PC-9 (cell line): ENCODE results near the gene USP10.

Source experiments
- EZH2 ChIP-seq: fragments of 200-600 bp; sonication (generic); IDR thresholded peaks from 2 replicates; pipeline ENCODE4 v1.8.0; 2017; ENCODE audit warnings: antibody characterized with exemption, low read depth
- TF ChIP-seq, protein P1 (sequence below): fragments of 200-600 bp; sonication (generic); conservative IDR thresholded peaks from 2 replicates; pipeline ENCODE4 v1.6.1; 2017; ENCODE audit warnings: mixed run types, antibody characterized with exemption, mild to moderate bottlenecking, moderate library complexity

DNA sequence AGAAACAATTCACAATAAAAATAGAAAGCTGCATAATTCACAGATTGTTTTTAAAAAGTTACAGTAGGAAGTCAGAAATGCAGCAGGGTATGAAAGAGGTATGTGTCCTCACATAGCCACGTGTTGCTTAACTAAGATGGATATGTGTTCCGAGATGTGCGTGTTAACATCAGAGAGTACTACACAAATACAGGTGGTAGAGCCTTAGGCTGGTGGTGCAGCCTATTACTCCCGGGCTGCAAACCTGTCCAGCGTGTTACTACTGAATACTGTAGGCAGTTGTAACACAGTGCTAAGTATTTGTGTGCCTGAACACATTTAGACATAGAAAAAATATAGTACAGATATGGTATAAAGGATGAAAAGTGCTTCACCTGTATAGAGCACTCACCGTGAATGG, 46.4 kb downstream of the USP10 start:
- TF ChIP-seq, protein P1, sequence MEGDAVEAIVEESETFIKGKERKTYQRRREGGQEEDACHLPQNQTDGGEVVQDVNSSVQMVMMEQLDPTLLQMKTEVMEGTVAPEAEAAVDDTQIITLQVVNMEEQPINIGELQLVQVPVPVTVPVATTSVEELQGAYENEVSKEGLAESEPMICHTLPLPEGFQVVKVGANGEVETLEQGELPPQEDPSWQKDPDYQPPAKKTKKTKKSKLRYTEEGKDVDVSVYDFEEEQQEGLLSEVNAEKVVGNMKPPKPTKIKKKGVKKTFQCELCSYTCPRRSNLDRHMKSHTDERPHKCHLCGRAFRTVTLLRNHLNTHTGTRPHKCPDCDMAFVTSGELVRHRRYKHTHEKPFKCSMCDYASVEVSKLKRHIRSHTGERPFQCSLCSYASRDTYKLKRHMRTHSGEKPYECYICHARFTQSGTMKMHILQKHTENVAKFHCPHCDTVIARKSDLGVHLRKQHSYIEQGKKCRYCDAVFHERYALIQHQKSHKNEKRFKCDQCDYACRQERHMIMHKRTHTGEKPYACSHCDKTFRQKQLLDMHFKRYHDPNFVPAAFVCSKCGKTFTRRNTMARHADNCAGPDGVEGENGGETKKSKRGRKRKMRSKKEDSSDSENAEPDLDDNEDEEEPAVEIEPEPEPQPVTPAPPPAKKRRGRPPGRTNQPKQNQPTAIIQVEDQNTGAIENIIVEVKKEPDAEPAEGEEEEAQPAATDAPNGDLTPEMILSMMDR: no peak
- no peak for TF ChIP-seq EZH2
